HFFc6 (cell line): ENCODE data around the gene BRME1. TPM values are rescaled to one million over a fixed set of nuclear protein-coding genes. Genes with fewer than 3 reads are reported as not detected.

ENCODE experiments used
- DNase-seq: peaks from one replicate; pipeline ENCODE4 v3.0.0-alpha.2; 2018
- H3K27ac Mint-ChIP-seq: 2 replicates; pipeline ENCODE4 v1.8.0; 2020; ENCODE audit warnings: mild to moderate bottlenecking, mixed read lengths
- H3K27me3 Mint-ChIP-seq: 2 replicates; pipeline ENCODE4 v1.8.0; 2021; ENCODE audit warnings: mild to moderate bottlenecking, moderate library complexity, mixed read lengths; ENCODE audit not compliant: insufficient read depth
- H3K36me3 Mint-ChIP-seq: 2 replicates; pipeline ENCODE4 v1.8.0; 2021; ENCODE audit warnings: low read depth, mixed read lengths
- H3K4me1 Mint-ChIP-seq: 2 replicates; pipeline ENCODE4 v1.8.0; 2020; ENCODE audit warnings: low read depth, mixed read lengths
- H3K4me3 Mint-ChIP-seq: 2 replicates; pipeline ENCODE4 v1.8.0; 2020; ENCODE audit warnings: mild to moderate bottlenecking, moderate library complexity, mixed read lengths
- H3K9me3 Mint-ChIP-seq: 2 replicates; pipeline ENCODE4 v1.8.0; 2020; ENCODE audit warnings: mild to moderate bottlenecking, mixed read lengths
- CTCF ChIP-seq: fragments of 200-600 bp; sonication (generic); IDR thresholded peaks from 2 replicates; pipeline ENCODE4 v1.5.0; 2021; ENCODE audit warnings: antibody characterized with exemption, mild to moderate bottlenecking
- total RNA-seq, 6 experiments: library from RNA; stranded (reverse); fragmentation: NEBNext Ultra II Directional; extraction: Animal tissue kit (Norgen Biotek cat#: 25700); gene quantifications; 2 replicates in 1 of 6; 3 replicates in 5 of 6; pipeline ENCODE4 v1.2.3, GENCODE V29; 2021

Gene BRME1
- total RNA-seq, 6 experiments from 2014 or later: 0.37 to 0.67 (median 0.55) TPM

DNA sequence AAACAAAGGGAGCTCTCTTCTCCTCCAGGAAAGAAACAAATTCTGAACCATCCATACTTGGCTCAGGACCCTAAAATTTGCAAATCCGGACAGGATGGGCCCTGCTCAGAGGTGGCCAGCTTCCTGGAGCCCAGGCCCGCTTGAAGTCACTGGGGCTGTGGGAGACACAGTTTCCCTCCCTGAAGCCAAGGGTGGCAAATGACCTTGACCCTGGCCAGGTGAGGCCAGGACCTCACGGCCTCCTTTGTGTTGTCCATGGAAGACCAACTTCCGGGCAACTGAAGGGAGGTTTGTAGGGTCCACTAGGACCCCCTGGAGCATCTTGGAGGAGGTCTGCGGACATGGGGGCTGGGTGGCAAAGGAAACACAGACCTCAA is 23.5 kb downstream of the BRME1 start:
- peak overlapping the region; percentile 87 for H3K27ac Mint-ChIP-seq
- no peak for TF ChIP-seq CTCF
- H3K27me3 Mint-ChIP-seq: peaks cover 4% of the 10 kb centered on the region
- no peak overlapping the region for H3K4me3 Mint-ChIP-seq
- DNase-seq: no peak
- no peaks in the 10 kb centered on the region for H3K9me3 Mint-ChIP-seq
- no peaks in the 10 kb centered on the region for H3K36me3 Mint-ChIP-seq
- H3K4me1 Mint-ChIP-seq: peaks cover 23% of the 10 kb centered on the region

DNA sequence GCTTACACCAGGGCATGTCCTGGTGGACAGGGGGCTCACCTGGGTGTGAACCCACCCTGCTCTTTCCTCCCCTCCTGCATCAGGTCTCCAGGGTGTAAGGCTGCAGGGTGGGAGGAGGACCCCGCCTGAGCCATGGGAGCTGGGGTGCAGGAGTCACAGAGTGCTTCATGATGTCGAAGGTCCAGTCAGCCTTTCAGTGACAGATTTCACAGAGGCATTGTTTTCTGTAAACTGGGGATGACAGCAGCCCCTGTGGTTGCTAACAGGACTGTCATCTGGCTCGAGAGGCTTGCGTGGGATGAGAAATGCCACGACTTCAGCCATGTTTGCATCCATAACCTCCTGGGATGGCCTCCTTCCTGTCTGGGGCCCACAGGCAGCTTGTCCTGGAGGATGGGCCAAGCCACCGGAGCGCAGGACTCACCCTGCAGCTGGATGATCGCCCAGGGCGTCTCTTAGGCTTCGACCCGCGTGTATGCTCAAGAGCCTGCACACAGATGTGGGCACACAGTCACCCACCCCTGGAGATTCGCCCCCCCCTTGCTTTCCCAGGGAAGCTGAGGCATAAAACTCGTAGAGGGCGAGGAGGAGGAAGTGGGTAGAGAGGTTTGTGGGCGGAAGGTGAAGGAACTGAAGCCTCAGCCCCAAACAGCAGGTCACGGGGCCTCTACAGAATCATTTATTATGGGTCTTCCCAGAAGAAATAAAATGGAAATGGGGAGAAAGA is 24.1 kb downstream of the BRME1 start:
- peak overlapping the region; percentile 87 for H3K27ac Mint-ChIP-seq
- no peak overlapping the region for H3K4me3 Mint-ChIP-seq
- H3K4me1 Mint-ChIP-seq: peaks cover 20% of the 10 kb centered on the region
- no peak for TF ChIP-seq CTCF
- DNase-seq: peak; percentile 38
- no peaks in the 10 kb centered on the region for H3K36me3 Mint-ChIP-seq
- H3K27me3 Mint-ChIP-seq: peaks cover 2% of the 10 kb centered on the region
- H3K9me3 Mint-ChIP-seq: no peaks in the 10 kb centered on the region

GRCh38 chr19:13881251-13881691 is 24.6 kb downstream of the BRME1 start:
- Mint-ChIP-seq H3K4me3 (no peak overlapping the region), H3K27ac (peak overlapping the region; percentile 87)

DNA sequence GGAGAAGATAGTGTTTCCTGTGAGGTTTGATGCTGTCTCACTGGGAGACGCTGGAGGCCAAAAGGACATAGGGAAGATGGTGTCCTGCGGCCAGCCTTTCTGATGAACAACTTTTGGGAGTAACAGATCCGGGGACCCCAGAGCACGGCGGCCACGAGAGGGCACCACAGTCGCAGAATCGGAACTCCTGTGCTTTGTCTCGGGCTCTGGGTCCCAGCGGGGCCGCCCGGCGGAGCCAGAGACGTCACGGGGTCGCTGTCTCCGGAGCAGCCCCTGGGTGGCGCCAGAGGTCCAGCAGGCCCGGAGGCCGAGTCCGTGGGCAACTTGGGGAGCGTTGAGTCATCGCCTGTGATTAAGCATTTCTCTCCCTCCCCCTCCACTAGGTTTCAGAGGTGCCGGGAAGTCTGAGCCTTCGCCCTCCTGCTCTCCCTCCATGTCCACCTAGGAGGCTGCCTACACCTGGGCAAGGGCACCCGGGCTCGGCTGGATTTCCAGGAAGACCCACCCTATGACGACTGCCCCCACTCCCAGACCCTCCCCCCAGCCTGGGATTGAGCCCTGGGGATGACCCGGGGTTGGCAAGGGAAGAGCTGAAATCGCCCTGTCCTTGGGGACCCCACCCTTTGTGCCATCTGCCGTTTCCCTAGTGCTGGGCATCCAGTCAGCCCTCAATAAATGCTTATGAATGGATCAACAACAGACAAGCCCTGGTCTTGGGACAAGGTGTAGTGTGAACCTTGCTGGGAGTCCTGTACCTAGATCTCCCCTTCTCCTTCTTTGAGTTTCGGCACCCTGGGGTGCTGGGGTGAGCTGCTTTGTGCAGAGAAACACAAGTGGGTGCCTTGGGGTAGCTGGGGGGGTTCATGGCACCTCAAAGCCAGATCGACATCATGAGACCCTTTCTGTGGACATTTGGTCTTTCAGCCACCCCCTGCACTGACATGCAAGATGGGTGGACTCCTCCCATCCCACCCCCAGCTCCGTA is 25.6 kb downstream of the BRME1 start:
- no peaks in the 10 kb centered on the region; the same call in none of the 2 replicates for H3K27me3 Mint-ChIP-seq
- no peaks in the 10 kb centered on the region for H3K9me3 Mint-ChIP-seq
- H3K27ac Mint-ChIP-seq: peak overlapping the region; percentile 87
- H3K4me1 Mint-ChIP-seq: peaks cover 20% of the 10 kb centered on the region
- peak overlapping the region; percentile 64 for H3K4me3 Mint-ChIP-seq
- TF ChIP-seq CTCF: peak; percentile 100
- DNase-seq: peak; percentile 92
- no peaks in the 10 kb centered on the region for H3K36me3 Mint-ChIP-seq

More at GRCh38 chr19:13881251-13881691, 24.6 kb downstream of the BRME1 start:
- H3K4me1 Mint-ChIP-seq: peaks cover 20% of the 10 kb centered on the region
- no peak for DNase-seq
- no peak; the same call in 1 of the 2 replicates for TF ChIP-seq CTCF
- no peaks in the 10 kb centered on the region for H3K36me3 Mint-ChIP-seq
- H3K27me3 Mint-ChIP-seq: peaks cover 2% of the 10 kb centered on the region
- no peaks in the 10 kb centered on the region for H3K9me3 Mint-ChIP-seq

DNA sequence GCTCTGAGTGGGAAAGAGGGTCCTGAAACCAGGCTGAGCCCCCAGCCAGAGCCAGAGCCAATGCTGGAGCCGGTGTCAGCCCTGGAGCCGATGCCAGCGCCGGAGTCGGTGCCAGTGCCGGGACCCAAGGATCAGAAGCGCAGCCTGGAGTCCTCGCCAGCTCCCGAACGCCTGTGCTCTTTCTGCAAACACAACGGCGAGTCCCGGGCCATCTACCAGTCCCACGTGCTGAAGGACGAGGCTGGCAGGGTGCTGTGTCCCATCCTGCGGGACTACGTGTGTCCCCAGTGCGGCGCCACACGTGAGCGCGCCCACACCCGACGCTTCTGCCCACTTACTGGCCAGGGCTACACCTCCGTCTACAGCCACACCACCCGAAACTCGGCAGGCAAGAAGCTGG is 28.6 kb downstream of the BRME1 start:
- H3K27me3 Mint-ChIP-seq: no peaks in the 10 kb centered on the region; the same call in none of the 2 replicates
- no peak overlapping the region for H3K4me3 Mint-ChIP-seq
- no peaks in the 10 kb centered on the region for H3K36me3 Mint-ChIP-seq
- H3K4me1 Mint-ChIP-seq: peaks cover 26% of the 10 kb centered on the region
- no peak overlapping the region for H3K27ac Mint-ChIP-seq
- DNase-seq: no peak
- H3K9me3 Mint-ChIP-seq: no peaks in the 10 kb centered on the region
- TF ChIP-seq CTCF: no peak
